Endodermal cell (in vitro differentiated cells): Measurements from ENCODE around the gene SIMC1. TPM values are rescaled to one million over a fixed set of nuclear protein-coding genes. Genes with fewer than 3 reads are reported as not detected.

Experiments
- DNase-seq: peaks from one replicate; pipeline ENCODE4 v3.0.0-alpha.2; 2017
- H3K27ac ChIP-seq: 2 replicates; pipeline ENCODE4 v1.5.1; 2013; ENCODE audit warnings: mild to moderate bottlenecking, low read depth, low read length, moderate library complexity
- H3K27me3 ChIP-seq: 2 replicates; pipeline ENCODE4 v1.6.1; 2013; ENCODE audit warnings: mild to moderate bottlenecking, low read length, moderate library complexity; ENCODE audit not compliant: insufficient read depth, control insufficient read depth, poor library complexity, severe bottlenecking
- H3K36me3 ChIP-seq: 2 replicates; pipeline ENCODE4 v1.7.0; 2013; ENCODE audit warnings: mild to moderate bottlenecking, low read length, moderate library complexity; ENCODE audit not compliant: control insufficient read depth, insufficient read depth
- H3K4me1 ChIP-seq: one replicate; pipeline ENCODE4 v1.7.0; 2013; ENCODE audit warnings: low read length; ENCODE audit not compliant: control insufficient read depth, insufficient read depth
- H3K4me3 ChIP-seq: 2 replicates; pipeline ENCODE4 v1.5.1; 2013; ENCODE audit warnings: mild to moderate bottlenecking, low read length, moderate library complexity
- H3K9ac ChIP-seq: 2 replicates; pipeline ENCODE4 v1.6.1; 2013; ENCODE audit warnings: mild to moderate bottlenecking, low read length, moderate library complexity; ENCODE audit not compliant: poor library complexity, severe bottlenecking; ENCODE audit errors: extremely low read depth
- H3K9me3 ChIP-seq: 2 replicates; pipeline ENCODE4 v1.6.1; 2013; ENCODE audit warnings: mild to moderate bottlenecking, low read length, moderate library complexity; ENCODE audit not compliant: control insufficient read depth
- H3K27ac Mint-ChIP-seq: 2 replicates; pipeline ENCODE4 v1.8.0; 2020; ENCODE audit warnings: mixed read lengths
- H3K27me3 Mint-ChIP-seq: 2 replicates; pipeline ENCODE4 v1.8.0; 2021; ENCODE audit warnings: mild to moderate bottlenecking, mixed read lengths; ENCODE audit not compliant: insufficient read depth
- H3K36me3 Mint-ChIP-seq: 2 replicates; pipeline ENCODE4 v1.8.0; 2020; ENCODE audit warnings: low read depth, mixed read lengths
- H3K4me1 Mint-ChIP-seq: 2 replicates; pipeline ENCODE4 v1.8.0; 2020; ENCODE audit warnings: mixed read lengths
- H3K4me3 Mint-ChIP-seq: 2 replicates; pipeline ENCODE4 v1.8.0; 2020; ENCODE audit warnings: mild to moderate bottlenecking, moderate library complexity, mixed read lengths
- H3K9me3 Mint-ChIP-seq: 2 replicates; pipeline ENCODE4 v1.8.0; 2020; ENCODE audit warnings: mild to moderate bottlenecking, mixed read lengths
- WGBS, 2 experiments: methylation state at CpG; one replicate each; pipeline versions ENCODE4 v1.1.5 to v1.1.7; 2013; ENCODE audit warnings: missing lambda C conversion rate in 2 of 2, mixed read lengths in 1 of 2; ENCODE audit not compliant: insufficient coverage in 1 of 2, insufficient read length in 1 of 2; 5-methylcytosine and 5-hydroxymethylcytosine counted together
- total RNA-seq, 2 donors: library from RNA; stranded (reverse); fragmentation: NEBNext Ultra II Directional in 1 of 2; extraction: Animal tissue kit (Norgen Biotek cat#: 25700) in 1 of 2; gene quantifications; 2 replicates in 1 of 2; 3 replicates in 1 of 2; pipeline ENCODE4 v1.2.1, GENCODE V29; 2021
- TF ChIP-seq, protein P1 (sequence below): fragments of 200-600 bp; sonication (generic); conservative IDR thresholded peaks from 2 replicates; pipeline ENCODE4 v1.5.0; 2021; ENCODE audit warnings: antibody characterized with exemption, mild to moderate bottlenecking

Gene SIMC1
- total RNA-seq, 2 donors from 2014 or later, result 23.5 to 35.8 TPM

GRCh38 chr5:176391999-176392398, 153.8 kb downstream of the SIMC1 start:
- Mint-ChIP-seq H3K4me1 (peaks cover 12% of the 10 kb centered on the region), H3K9me3 (no peaks in the 10 kb centered on the region), H3K27ac (no peak overlapping the region), H3K36me3 (peaks cover 18% of the 10 kb centered on the region), H3K27me3 (no peaks in the 10 kb centered on the region), H3K4me3 (no peak overlapping the region)
- H3K4me3 ChIP-seq, result no peak overlapping the region
- no peak overlapping the region for H3K9ac ChIP-seq
- peaks cover 6% of the 10 kb centered on the region for H3K4me1 ChIP-seq
- DNase-seq, result no peak
- no peak overlapping the region for H3K27ac ChIP-seq
- TF ChIP-seq, protein P1, sequence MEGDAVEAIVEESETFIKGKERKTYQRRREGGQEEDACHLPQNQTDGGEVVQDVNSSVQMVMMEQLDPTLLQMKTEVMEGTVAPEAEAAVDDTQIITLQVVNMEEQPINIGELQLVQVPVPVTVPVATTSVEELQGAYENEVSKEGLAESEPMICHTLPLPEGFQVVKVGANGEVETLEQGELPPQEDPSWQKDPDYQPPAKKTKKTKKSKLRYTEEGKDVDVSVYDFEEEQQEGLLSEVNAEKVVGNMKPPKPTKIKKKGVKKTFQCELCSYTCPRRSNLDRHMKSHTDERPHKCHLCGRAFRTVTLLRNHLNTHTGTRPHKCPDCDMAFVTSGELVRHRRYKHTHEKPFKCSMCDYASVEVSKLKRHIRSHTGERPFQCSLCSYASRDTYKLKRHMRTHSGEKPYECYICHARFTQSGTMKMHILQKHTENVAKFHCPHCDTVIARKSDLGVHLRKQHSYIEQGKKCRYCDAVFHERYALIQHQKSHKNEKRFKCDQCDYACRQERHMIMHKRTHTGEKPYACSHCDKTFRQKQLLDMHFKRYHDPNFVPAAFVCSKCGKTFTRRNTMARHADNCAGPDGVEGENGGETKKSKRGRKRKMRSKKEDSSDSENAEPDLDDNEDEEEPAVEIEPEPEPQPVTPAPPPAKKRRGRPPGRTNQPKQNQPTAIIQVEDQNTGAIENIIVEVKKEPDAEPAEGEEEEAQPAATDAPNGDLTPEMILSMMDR, result no peak
- H3K36me3 ChIP-seq, result peaks cover 40% of the 10 kb centered on the region
- WGBS, 2 experiments, result 88 to 92% methylated on average over 2 to 4 of the region's 4 CpGs
- no peaks in the 10 kb centered on the region for H3K9me3 ChIP-seq
- H3K27me3 ChIP-seq, result no peaks in the 10 kb centered on the region

DNA sequence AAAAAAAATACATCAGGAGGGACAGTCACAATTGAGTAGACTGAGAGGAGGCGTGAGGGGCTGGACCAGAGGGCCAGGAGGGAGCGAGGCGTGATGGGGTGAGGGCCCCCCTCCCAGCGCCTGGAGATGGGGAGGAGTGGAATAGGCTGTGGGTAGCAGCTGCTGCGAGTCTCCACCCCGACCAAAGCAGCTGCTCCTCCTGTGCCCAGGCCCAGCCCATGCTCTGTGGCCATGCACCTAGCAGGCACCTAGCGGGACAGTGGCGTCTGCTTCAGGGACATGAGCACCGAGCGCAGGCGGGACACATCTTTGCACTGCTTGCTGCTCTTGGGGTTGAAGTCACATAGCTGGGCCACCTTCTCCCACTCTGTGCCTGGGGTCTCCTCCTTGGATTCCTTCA, 154.3 kb downstream of the SIMC1 start:
- H3K9me3 ChIP-seq, result no peaks in the 10 kb centered on the region
- no peak for DNase-seq
- Mint-ChIP-seq H3K36me3 (peaks cover 18% of the 10 kb centered on the region), H3K4me3 (no peak overlapping the region), H3K27ac (no peak overlapping the region), H3K27me3 (no peaks in the 10 kb centered on the region), H3K9me3 (no peaks in the 10 kb centered on the region), H3K4me1 (peaks cover 7% of the 10 kb centered on the region)
- TF ChIP-seq, protein P1, result no peak
- H3K36me3 ChIP-seq, result peaks cover 40% of the 10 kb centered on the region
- 95% methylated on average over 8 to 11 of the region's 11 CpGs for WGBS, 2 experiments
- H3K27me3 ChIP-seq, result no peaks in the 10 kb centered on the region
- no peak overlapping the region for H3K27ac ChIP-seq
- no peak overlapping the region for H3K4me3 ChIP-seq
- no peak overlapping the region for H3K9ac ChIP-seq
- H3K4me1 ChIP-seq, result peaks cover under 1% of the 10 kb centered on the region

GRCh38 chr5:176394096-176394495, 155.9 kb downstream of the SIMC1 start:
- Histone ChIP-seq H3K27me3 (no peaks in the 10 kb centered on the region), H3K36me3 (peaks cover 46% of the 10 kb centered on the region), H3K4me3 (no peak overlapping the region), H3K4me1 (no peaks in the 10 kb centered on the region), H3K9me3 (no peaks in the 10 kb centered on the region), H3K9ac (no peak overlapping the region), H3K27ac (no peak overlapping the region)
- peaks cover 3% of the 10 kb centered on the region for H3K4me1 Mint-ChIP-seq
- no peak overlapping the region for H3K4me3 Mint-ChIP-seq
- DNase-seq, result no peak
- H3K9me3 Mint-ChIP-seq, result no peaks in the 10 kb centered on the region
- H3K27me3 Mint-ChIP-seq, result no peaks in the 10 kb centered on the region
- WGBS, 2 experiments, result 93 to 96% methylated on average over 7 to 9 of the region's 9 CpGs
- H3K36me3 Mint-ChIP-seq, result peaks cover 19% of the 10 kb centered on the region
- no peak overlapping the region for H3K27ac Mint-ChIP-seq
- TF ChIP-seq, protein P1, result no peak
